Tongue (tissue), 2 donors: ENCODE measurements around the gene LRRC74B. TPM values are rescaled to one million over a fixed set of nuclear protein-coding genes. Genes with fewer than 3 reads are reported as not detected.
A peak's percentile ranks its signal among the peaks of the same experiment; 100 is the strongest.
"Not testable (repeated sequence)": the region's sequence is repeated elsewhere in the genome, so short reads cannot be mapped to it uniquely, and the experiment has no call there.

ENCODE experiments used
- DNase-seq: peaks from one replicate; pipeline ENCODE4 v3.0.0-alpha.2; 2015
- total RNA-seq: library from RNA; depleted of rRNA; stranded (reverse); fragments of >200 nt; gene quantifications from one replicate; pipeline ENCODE4 v1.2.3, GENCODE V29; 2014

Gene LRRC74B
- total RNA-seq, 1 donor from 2014 or later, result not detected

DNA sequence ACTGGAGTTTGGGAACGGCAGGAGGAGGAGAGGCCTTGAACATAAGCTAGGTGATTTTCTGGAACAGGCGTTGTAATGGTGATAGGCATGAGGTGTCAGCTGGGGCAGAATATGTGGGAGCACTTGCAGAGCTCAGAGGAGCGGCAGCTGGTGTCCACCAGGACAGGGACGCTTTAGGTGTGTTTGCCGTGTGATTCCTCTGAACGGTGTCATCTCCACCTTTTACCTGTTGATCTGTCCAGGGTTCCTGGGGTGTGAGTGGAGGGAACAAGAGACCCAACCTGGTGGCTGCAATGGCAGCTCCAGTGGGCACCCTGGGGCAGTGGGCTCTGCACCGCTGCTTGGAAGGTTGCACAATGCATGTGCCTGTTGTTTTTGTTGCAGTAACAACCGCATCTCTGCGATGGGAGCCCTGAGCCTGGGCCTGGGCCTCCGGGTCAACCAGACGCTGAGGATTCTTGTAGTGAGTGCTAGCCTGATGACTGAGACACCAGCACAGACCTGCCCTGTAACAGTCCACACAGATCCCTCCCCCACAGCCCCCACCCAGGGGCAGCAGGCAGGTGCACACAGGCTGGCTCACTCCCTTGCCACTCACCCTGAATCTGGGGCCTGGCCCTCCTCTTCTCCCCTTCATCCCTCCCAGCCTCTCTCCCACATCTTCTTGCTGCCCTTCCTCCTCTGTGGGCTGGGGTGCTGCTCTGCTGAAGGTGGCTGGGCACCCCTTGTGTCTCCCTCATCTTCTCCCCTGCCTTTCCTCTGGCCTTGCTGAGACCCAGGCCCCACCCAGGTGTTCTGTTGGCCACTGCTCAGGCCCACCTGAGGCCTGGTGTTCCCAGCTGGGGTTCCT lies 9.2 kb downstream of the LRRC74B start:
- DNase-seq, result no peak

DNA sequence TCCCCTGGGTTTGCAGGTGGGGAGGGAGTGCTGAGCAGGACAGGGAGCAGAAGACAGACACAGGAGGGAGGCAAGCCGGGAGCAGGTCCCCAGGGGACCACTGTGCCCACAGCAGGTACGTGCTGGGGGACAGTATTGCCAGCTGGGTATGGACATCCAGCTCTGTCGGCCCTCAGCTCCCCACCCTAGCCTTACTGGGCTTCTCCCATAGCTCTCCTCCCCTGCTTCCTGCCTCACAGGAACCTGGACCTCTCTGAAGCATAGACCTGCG lies 9.8 kb downstream of the LRRC74B start:
- DNase-seq, result no peak

DNA sequence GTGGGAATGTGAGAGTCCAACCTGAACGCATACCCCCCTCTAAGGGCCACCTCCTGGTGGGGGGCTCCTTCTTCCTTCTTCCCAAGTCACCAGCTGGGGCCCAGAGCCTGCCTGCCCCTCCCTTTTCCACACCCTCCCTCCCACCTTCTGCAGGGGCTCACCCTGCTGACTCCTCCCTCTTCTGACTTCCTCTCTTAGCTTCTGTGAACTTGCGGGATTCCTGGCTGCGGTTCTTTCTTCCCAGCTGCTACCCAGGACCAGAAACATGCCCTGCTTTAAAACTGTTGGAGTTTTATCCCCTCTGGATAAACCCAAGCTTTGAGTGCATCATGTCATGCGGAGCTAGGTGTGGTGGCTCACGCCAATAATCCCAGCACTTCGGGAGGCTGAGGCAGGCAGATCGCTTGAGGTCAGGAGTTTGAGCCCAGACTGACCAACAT lies 10.2 kb downstream of the LRRC74B start:
- DNase-seq, result no peak

DNA sequence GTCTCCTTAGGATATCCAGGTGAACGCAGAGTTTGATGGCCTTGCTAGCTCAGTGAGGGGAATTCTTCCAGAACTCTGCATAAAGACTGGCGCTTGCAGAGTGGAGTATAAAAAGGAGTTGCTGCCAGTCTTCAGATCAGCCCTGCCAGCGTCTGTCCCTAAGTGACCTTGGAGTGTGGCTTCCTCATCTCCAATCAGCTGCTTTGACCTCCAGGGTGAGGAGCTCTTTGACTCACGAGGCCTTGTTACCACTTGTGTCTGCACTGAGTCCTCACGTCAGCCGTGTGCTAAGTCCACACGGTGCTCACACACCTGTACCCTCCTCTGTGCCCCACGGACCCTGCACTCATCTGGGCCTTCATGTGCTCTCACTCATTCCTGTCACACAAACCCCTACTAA lies 14.6 kb downstream of the LRRC74B start:
- not testable (repeated sequence) for DNase-seq

DNA sequence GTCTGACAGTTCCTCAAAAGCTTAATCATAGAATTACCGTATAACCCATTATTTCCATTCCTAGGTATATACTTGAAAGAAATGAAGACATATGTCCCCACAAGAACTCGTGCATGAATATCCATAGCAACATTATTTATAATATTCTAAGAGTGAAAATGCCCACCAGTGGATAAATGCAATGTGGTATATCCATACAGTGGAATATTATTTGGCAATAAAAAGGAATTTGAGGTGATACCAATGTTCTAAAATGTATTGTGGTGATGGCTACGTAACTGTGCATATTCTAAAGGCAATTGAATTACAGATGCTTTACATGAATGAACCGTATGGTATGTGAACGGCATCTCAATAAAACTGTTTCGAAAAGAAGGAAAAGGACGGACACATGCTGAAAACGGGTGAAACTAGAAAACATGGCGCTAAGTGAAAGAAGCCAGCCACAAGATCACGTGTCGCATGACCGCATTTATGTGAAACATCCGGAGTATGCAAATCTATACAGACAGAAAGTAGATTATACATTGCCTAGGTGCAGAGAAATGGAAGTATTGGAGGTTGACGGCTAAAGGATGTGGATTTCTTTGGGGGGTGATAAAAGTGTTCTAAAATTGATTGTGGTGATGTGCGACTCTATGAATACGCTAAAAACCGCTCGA lies 16.0 kb downstream of the LRRC74B start:
- not testable (repeated sequence) for DNase-seq

DNA sequence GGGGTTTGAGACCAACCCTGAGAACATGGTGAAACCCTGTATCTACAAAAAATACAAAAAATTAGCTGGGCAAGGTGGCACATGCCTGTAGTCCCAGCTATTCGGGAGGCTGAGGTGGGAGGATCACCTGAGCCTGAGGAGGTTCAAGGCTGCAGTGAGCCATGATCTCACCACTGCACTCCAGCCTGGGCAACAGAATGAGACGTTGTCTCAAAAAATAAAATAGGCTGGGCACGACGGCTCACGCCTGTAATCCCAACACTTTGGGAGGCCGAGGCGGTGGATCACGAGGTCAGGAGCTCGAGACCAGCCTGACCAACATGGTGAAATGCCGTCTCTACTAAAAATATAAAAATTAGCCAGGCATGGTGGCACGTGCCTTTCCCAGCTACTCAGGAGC lies 18.7 kb downstream of the LRRC74B start:
- DNase-seq, result not testable (repeated sequence)

DNA sequence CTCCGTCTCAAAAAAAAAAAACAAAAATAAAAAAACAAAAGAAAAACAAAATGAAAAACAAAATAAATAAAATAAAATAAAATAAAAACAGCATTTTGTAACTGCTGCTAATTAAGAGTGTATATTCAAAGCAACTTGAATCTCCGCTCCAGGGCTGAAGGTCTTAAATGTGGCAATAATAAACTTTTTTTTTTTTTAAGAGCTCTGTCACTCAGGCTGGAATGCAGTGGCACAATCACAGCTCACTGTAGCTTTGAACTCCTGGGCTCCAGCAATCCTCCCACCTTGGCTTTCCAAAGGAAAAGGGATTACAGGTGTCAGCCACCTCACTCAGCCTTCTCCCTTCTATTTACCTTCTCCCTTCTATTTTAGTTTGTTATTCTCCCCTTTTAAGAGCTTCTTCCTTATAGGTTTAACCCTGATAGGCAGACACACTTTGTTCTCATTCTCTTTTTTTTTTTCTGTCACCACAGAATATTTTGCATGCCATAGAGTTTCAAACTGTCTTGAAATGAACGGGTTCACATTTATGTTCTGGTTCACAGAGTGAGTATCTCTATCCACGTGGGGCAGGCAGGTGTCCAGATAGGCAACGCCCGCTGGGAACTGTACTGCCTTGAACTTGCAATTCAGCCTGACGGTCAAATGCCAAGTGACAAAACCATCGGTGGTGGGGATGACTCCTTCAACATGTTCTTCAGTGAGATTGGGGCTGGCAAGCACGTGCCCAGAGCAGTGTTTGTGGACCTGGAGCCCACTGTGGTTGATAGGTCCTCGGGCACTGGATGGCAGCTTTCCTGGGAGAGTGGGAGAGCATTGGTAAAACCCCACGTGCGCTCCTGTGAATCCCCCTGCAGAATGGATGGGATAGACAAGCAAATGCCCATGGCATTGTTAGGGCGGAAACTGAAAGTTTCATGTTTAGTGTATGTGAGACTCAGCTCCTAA lies 19.4 kb downstream of the LRRC74B start:
- DNase-seq, result no peak

DNA sequence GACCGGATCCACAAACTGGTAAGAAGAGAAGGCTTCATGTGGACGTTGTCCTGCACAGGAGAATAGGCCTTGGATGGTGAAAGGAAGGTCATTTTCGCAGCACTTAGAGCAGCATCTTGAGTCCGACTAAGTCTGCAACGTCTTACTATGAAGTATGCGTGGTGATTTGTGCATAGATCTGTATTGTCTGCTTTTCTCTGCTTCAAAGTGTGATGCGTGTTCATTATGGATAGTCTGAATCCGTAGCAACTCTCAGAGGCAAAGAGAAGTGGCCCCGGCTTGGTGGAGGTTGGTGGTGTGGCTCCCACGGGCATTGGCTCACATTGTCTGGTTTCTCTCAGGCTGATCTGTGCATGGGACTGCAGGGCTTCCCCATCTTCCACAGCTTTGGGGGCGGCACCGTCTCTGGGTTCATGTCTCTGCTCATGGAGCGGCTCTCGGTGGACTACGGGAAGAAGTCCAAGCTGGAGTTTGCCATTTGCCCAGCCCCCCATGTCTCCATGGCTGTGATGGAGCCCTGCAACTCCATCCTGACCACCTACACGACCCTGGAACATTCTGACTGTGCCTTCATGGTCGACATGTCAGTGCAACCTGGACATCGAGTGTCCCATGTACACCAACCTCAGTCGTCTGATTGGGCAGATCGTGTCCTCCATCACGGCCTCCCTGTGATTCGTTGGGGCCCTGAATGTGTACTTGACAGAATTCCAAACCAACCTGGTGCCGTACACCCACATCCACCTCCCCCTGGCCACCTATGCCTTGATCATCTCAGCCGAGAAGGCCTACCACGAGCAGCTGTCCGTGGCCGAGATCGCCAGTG lies 21.5 kb downstream of the LRRC74B start:
- DNase-seq, result no peak

DNA sequence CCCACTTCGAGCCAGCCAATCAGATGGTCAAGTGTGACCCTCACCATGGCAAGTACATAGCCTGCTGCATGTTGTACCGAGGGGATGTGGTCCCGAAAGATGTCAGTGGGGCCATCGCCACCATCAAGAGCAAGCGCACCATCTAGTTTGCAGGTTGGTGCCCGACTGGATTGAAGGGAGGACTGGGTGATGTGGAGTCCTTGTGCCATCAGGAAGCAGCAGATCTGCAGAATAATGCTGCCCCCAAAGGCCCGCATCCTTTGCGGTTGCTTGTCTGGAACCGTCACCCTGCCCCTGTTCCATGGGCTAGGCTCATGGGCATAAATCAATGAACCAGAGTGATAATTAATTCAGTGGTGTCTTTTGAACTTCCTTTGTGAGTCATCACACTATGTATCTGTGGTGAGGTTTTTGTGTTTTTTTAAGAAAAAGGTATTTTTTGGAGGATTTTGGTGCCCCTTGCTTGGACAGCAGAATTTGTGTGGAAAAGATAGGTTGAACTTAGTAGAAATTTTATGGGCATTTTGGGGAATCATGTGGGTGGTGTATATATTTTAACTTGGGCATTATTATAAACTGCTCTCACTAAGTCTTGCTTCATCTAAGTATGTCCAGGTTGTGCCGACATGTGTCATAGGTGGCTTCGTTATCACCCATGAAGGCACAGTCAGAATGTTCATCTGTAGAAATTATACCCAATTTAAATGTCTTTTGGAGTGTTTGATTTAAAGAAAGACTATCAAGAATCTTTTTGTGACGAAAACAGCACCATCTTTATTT lies 22.3 kb downstream of the LRRC74B start:
- DNase-seq, result no peak

DNA sequence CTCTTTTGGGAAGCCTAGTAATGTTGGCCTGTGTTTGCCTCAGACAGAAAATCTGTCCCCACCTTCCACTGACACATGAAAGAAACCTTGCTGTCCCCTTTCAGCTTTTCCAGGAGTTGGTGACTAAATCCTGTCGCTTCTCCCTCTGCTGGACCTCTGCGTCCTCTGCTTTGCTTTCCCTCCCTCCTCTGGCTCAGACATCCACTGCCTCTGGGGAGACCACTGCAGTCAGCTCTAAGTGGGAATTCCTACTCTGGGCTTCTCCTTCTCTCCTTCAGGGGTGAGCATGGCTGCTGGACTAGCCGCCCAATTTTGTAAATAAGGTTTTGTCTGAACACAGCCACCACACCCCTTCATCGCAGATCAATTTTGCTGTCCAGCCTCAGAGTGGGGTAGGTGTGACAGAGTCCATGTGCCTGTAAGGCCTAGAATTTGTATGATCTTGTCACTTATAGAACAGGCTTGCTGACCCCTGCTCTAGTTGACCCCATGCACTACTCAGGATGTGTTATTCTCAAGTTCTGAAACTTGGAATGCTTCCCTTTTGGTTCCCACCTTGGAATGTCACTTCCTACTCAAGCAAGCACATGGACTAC lies 23.0 kb downstream of the LRRC74B start:
- DNase-seq, result no peak

DNA sequence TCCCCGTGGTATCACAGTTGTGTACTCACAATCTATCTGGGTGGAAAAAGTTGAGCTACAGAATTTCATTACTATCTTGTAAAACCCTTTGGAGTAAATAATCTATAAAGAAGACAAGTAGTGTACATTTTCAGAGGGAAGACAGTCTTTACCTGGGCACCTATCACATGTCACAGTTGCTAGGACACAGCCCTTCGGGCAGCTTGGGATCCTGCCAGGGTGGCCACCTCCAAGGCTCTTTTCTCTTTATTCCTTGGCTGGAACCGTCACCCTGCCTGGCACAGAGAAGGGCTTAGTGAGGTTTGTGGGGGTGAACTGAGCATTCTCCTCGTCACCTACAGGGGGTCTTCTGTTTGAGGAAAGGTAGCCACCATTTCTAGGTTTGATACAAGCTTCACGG lies 23.6 kb downstream of the LRRC74B start:
- DNase-seq, result no peak

DNA sequence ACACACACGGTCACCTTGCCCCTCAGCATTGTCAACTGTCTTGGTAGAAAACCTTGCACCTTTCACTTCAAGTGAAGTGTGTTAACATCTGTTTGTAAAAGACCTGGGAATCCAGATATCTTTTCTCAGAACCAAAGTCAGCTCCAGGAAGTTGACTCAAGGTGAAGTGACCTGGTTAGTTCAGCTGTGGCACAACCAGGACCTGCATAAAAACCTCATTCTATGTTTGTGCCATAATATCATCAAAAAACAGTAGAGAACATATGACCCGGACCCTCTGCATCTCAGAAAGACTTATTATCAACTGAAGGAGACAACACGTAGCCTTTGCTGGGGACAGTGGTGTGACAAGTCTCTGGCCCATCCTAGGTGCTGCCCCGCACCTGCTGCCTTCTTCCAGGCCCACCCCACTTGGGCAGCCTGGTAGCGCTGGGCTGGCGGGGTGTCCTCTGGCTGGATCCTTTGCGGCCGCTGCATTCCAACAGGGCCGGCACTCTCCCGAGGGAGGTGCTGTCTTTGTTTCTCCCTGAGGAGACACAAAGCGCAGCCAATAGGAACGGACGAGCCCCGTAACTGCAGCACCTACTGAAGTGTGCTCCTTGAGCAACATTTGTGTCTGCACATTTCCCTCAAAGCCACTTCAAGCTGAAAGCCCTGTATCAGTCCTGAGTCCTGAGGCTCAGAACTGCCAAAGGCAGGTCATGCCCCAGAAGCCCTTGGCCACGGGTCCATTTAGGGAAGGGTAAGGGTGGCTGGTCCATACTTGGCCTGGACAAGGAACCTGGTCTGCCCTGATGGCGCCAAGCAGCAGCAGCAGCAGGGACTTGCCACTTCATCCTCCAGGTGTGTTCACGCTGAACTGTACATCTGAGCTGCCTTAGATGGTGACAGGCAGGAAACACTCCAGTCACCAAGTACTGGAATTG lies 25.2 kb downstream of the LRRC74B start:
- no peak for DNase-seq

DNA sequence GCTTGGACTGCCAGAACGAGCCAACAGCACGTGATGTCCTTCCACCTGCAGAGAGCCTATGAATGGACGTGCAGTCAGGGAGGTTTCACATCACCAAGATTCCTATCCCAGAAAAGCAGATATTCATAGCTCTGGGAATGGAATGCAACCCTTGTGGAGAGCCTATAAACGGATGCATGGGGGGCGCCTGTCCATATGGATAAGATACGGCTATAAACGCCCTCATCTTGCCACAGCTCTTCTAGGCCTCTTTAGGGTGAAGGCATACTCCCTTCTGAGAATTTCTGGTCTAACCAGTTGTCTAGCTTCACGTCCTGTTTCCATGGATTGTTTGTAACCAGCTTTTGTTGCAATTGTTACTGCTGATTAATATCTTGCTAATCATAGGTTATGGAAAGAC lies 26.1 kb downstream of the LRRC74B start:
- not testable (repeated sequence) for DNase-seq

DNA sequence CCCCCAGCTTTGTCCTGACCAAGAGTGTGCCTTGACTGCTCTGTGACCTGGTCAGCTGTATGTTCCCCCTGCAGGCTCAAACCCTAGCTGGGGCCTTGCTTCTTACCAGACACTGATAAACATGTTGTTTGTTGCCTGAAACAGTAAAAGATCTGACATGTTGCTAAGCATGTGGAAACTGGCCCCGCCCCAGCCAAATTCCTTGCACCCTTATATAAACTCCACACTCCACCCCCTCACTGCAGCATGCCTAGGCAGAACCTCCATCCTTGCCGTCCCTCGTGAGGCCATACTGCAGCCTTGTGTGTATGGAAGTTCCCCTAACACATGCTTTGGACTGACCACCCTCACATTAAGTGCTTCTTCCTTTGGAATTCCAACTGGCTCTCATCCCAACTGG lies 27.3 kb downstream of the LRRC74B start:
- no peak for DNase-seq

DNA sequence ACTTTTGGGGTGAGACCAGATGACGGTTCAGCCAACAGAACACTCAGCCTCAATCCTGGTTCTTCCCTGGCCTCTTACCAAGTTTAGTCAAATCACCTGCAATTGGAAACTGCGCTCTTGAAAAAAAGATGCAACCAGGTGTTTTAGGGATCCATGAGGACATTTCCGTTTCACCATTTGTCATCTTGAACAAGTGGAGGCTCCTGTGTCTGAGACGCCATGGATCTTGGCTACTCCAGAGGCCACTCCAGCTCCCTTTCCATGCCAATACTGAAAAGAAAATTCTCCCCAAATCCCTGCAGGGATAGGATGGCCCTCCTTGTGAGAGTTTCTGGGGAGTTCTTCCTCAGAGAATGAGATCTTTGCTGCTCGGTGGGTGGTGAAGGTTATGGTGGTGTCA lies 27.7 kb downstream of the LRRC74B start:
- no peak for DNase-seq

DNA sequence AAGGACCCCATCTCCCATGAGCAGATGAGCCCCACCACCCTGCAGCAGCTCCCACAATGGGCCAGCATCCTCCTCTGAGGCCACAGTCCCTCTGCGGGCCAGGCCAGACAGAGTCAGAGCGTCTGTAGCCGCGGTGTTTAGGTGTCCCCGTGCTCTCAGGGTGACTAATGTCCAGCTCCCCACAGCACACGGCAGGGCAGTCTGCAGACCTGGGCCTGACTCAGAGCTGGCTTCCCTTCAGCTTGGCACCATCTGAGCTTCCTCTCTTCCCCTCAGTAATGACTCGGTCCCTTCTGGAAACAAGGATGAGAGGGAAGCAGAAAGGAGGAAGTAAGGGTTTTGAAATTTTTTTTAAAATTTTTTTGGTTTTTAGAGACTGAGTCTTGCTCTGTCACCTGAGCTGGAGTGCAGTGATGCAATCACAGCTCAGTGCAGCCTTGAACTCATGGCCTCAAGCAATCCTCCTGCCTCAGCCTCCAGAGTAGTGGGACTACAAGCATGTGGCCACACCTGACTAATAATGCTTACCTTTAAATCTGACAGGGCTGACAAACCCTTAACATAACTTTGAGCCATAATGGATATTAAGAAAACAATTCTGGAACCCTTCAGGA lies 28.5 kb downstream of the LRRC74B start:
- no peak for DNase-seq

DNA sequence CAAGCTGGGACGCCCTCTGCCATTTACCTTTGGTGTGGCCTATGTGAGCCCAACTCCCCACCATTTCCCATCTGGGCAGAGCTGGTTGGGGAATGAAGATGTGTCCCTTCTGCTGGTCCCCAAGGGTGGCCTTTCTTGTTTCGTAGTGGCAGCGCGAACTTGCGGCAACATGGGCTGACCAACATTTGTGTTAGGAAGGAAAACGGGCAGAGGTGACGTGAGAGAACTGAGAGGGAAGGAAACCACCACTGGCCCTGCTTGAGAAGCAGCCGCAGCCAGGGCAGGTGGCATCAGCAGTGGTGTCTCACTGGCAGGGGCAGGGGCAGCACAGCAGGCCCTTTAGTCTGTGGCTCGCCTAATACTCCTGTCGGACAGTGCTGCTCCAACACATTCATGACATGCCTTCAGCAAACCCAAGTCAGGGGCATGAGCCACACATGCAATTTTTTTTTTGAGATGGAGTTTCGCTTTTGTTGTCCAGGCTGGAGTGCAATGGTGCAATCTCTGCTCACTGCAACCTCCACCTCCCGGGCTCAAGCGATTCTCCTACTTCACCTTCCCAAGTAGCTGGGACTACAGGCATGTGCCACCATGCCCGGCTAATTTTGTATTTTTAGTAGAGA lies 29.9 kb downstream of the LRRC74B start:
- DNase-seq, result no peak

DNA sequence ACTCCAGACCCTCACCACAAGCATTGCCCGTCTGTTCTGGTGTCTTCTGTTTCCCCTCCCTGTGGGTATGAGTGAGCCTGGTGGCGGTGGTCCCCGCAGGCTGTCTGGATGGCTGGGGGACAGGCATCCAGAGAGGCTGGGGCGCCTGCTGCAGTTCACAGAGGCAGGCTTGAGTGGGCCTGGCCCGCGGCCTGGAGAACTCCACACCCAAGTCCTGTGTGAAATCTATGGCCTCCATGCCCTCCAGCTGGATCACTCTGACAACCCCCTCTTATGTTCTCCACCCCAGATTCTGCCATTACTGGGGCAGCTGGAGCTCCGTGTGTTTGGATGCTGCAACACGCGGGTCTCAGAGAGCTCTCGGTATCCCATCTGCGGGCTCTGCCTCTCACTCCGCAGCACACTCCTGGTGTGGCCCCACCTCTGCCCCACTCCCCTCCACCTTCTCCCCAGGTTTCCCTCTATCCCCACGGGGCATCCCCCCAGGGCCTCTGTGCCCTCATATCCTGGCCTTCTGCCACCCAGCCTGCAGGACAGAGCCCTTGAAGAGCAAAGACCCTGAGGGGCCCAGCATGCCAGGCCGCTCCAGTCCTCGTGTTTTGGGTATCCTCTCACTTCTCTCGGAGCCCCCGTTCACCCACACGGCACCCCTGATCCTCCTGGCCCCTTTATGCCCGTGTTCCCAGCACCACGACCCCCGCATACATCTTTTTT lies 31.3 kb downstream of the LRRC74B start:
- DNase-seq, result peak; percentile 60
